ENCODE data around the gene ANGPTL8. TPM values are rescaled to one million over a fixed set of nuclear protein-coding genes. Genes with fewer than 3 reads are reported as not detected.

ANGPTL8 gene
- total and polyA plus RNA-seq, 9 of the 15 experiments (the other 6 are each of a cell fraction or from before 2014, with no cell fraction given) = not detected

DNA sequence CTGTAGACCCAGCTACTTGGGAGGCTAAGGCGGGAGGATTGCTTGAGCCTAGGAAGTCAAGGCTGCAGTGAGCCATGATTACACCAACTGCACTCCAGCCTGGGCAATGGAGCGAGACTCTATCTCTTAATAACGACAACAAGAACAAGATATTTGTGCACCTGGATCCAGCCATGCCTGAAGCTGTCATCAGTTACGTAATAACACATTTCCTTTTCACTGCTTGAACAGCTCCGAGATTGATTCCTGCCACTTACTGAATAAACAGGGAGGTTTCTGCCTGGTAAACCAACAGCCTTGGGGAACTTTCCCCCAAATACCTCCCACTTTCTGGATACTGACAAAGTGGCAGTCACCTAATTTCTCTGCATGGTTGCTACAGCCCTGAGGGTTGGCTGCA, 47.5 kb upstream of the ANGPTL8 start (continued):
- peak; percentile 57; the same call in 1 of the 2 replicates for TF ChIP-seq BCOR (IDR thresholded peaks at IDR 0.05)

DNA sequence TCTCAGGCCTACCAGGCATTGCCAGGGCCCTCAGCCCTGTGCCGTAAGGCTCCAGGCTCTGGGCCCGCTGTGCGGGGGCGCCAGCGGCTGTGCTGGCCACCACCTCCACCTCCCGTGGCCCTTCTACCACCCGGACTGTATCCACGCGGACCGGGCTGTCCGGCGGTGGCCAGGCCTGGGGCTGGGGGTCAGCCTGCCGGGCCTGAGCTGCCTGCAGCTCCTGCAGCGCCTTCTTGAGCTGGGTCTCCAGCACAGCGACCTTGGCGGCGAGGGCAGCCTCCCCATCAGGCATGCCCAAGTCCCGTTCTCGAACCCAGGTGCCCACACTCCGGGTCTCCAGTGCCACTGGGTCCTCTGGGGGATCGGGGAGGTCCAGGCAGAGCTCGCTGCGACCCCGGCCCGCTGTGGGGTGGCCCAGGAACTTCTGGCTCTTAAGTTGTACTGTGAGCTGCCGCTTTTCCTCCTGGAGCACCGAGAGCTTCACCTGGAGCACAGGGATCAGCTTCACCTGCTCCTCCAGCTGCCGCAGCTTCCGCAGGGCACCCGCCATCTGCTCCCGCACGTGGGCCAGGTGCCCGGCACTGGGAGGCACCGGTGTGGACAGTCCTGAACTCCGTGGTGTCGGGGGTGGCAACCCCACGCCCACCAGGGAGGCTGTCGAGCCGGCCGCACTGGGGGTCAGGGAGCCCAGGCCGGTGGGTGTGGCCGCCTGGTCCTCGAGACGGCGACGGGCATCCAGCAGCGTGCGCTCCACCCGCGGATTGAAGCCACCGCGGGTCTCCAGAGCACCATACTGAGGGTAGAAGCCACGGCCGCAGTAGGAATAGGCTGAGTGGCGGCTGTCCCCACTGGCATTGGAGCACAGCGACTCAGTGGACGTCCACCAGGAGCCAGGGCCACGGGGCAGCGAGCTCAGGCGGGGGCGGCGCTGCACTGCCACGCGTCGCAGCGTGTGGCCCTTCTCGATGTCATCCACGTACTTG, 46.2 kb upstream of the ANGPTL8 start:
- BruUV-seq (replicated peaks) = no TSS peak
- in situ Hi-C loops (cut with MboI) (no loop called here), intact Hi-C loops (cut with micrococcal nuclease) (no loop called here)

More for the DNA sequence above, 46.2 kb upstream of the ANGPTL8 start:
- H2AFZ ChIP-seq (ENCODE audit: low read depth, low read length) = no peak overlapping the region
- H3K27ac ChIP-seq (ENCODE audit: extremely low read depth, low read depth, low read length) = no peak overlapping the region
- no peaks in the 10 kb centered on the region for H3K27me3 ChIP-seq (ENCODE audit: control insufficient read depth in 2 of 2, insufficient read depth in 2 of 2, low read length in 2 of 2)
- peak overlapping the region in 1 of 2 experiments; percentile 4; a peak in 1 of 4 replicates for H3K9ac ChIP-seq (ENCODE audit: insufficient read depth in 1 of 2, low read depth in 2 of 2, low read length in 2 of 2)
- TF ChIP-seq, protein P1, sequence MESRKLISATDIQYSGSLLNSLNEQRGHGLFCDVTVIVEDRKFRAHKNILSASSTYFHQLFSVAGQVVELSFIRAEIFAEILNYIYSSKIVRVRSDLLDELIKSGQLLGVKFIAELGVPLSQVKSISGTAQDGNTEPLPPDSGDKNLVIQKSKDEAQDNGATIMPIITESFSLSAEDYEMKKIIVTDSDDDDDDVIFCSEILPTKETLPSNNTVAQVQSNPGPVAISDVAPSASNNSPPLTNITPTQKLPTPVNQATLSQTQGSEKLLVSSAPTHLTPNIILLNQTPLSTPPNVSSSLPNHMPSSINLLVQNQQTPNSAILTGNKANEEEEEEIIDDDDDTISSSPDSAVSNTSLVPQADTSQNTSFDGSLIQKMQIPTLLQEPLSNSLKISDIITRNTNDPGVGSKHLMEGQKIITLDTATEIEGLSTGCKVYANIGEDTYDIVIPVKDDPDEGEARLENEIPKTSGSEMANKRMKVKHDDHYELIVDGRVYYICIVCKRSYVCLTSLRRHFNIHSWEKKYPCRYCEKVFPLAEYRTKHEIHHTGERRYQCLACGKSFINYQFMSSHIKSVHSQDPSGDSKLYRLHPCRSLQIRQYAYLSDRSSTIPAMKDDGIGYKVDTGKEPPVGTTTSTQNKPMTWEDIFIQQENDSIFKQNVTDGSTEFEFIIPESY (CRISPR knock-in tag; IDR thresholded peaks at IDR 0.05) = peak; percentile 27; the same call in 1 of the 2 replicates
- TF ChIP-seq HNRNPK (IDR thresholded peaks at IDR 0.05; ENCODE audit: low read depth, low read length, poor library complexity, severe bottlenecking) = no peak
- 0 out of 2 replicates have a peak, but pooled peaks cover 3% of the 10 kb centered on the region for H4K20me1 ChIP-seq (replicated peaks; ENCODE audit: control insufficient read depth, insufficient read depth, low read length)
- CTCF ChIA-PET (ENCODE audit: low intra/inter-chr PET ratio) = no interaction called here
- no peak overlapping the region for H3K4me3 ChIP-seq
- H3K4me1 ChIP-seq (replicated peaks in 1 of 2; ENCODE audit: control insufficient read depth in 2 of 2, insufficient read depth in 2 of 2, low read length in 2 of 2) = peaks cover 17 to 70% of the 10 kb centered on the region in 2 experiments; a peak in 4 of 5 replicates
- no peak for ATAC-seq
- 0 out of 2 replicates have a peak, but pooled peaks cover 1% of the 10 kb centered on the region for H3K9me3 ChIP-seq (replicated peaks; ENCODE audit: control insufficient read depth, insufficient read depth, low read depth, low read length)
- no peak for DNase-seq (ENCODE audit: extremely low read depth in 1 of 4, low spot score in 3 of 4)
- no peak overlapping the region for H3K4me2 ChIP-seq (ENCODE audit: insufficient read depth, low read length)
- no peak for FAIRE-seq
- H3K79me2 ChIP-seq (ENCODE audit: control insufficient read depth, insufficient read depth, low read length) = peaks cover 15% of the 10 kb centered on the region
- peaks cover 2% of the 10 kb centered on the region for H3K9me1 ChIP-seq (ENCODE audit: control insufficient read depth, insufficient read depth, low read length)
- POLR2A ChIA-PET = interaction anchor here (0.7 to 1.2 kb wide), 2 partner anchors 10 to 30 kb away, joined by 3 read pairs; no protein-coding TSS in a partner anchor
- WGBS (ENCODE audit: insufficient coverage, low coverage, missing lambda C conversion rate) = 95% methylated on average over 45 of the region's 68 CpGs
- H3K36me3 ChIP-seq (ENCODE audit: control insufficient read depth, insufficient read depth, low read length) = peaks cover 46% of the 10 kb centered on the region

All from K562 (cell line).